HG03103 (cell line): ENCODE measurements around the gene NPTX1.

Experiments
- ATAC-seq: cut with Tn5 transposase; IDR thresholded peaks from one replicate; pipeline ENCODE4 v1.9.1; 2021; ENCODE audit warnings: low read depth; ENCODE audit not compliant: unreplicated experiment

NPTX1 gene

DNA sequence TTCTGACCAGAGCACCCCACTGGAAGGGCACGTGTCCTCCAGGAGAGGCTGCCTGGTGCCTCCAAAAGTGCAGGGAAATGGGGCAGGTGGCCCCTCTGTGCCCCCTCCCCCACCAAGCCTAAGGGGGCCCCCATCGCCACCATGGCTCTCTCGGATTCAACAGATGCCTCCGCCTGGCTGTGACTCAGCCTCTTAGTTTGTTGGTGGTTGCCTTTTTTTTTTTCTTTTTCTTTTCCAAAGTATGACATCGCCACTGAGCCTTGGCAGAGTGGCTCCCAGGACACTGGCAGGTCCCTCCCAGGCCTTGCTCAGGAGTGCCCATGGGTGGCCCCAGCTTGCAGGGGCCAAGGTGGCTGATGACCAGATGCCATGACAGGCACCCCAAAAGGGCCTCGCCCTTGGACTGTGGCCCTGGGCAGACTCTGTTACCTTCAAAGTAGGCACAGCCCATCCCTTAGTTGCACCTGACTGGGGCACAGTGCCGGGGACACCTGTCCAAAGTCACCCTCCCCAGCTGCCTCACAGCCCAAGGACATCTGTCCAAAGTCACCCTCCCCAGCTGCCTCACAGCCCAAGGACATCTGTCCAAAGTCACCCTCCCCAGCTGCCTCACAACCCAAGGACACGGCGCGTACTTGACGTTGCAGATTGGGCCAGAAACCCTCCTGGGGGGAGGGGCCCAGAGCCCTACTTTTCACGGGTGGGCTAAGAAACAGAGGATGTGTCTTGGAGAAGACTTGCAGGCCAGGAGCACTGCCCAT lies 29.6 kb downstream of the NPTX1 start:
- ATAC-seq = no peak

DNA sequence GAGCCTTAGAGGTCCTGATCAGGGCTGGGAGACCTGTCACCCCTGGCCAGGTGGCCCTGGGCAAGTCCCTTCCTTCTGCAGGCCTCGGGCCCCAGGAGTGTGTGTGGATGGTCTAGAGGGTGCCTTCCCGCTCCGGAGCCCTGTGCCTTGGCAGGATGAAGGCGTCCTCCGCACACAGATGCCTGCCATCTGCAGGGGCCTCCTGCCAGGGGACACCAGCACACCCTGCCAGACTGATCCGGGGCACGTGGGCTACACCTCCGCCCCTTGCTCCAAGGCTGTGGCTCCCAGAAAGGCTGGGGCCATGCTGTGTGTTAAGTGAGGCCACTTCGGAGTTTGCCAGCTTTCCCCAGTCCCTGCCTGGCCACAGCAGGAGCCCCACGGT lies 30.7 kb downstream of the NPTX1 start:
- ATAC-seq = no peak

DNA sequence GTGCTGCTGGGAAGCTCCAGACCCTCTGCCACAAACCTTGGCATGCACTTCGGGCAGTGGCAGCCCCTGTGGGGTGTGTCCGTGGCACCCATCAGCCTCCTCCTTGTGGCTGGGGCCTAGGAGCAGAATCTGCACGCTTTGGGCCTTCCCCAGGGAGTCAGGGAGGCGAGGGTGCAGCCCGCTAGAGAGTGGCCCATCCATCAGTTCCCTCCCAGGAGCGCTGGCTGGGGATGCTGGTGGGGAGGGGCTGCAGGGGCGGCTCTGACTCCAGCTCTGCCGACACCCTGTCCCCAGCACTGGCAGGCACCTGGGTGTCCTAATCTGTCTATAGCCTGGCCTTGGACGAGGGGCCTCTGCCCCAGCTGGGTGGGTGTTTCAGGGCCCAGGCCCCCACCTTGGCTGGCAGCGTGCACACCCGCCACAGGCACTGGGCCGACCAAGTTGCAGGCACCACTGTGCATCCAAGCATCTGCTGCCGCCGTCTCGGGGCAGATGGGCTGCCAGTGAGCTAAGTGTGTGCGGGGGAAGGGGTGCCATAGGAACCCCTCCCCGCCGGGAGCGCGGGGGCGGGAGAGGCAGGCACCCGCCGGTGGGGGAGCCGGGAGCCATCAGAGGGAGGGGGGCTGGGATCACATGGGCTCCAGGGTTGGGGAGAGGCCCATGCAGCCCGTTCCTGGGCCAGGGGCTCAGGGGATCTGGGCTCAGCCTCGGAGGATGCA lies 31.2 kb downstream of the NPTX1 start:
- ATAC-seq = no peak

DNA sequence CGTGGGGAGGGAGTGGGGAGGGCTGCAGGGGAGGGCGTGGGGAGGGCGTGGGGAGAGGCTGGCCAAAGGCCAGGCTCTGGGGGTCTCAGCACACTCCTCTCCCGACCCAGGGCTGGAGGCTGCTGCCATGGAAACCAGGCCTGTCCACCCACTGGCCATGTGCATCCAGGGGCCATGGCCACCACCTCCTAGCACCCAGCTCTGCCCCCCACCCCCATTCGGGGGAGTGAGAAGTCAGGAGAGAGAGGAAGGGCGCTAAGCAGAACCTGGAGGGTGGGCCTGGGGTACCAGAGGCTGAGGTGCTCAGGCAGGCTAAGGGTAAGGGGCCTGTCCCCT lies 31.8 kb downstream of the NPTX1 start:
- no peak for ATAC-seq

DNA sequence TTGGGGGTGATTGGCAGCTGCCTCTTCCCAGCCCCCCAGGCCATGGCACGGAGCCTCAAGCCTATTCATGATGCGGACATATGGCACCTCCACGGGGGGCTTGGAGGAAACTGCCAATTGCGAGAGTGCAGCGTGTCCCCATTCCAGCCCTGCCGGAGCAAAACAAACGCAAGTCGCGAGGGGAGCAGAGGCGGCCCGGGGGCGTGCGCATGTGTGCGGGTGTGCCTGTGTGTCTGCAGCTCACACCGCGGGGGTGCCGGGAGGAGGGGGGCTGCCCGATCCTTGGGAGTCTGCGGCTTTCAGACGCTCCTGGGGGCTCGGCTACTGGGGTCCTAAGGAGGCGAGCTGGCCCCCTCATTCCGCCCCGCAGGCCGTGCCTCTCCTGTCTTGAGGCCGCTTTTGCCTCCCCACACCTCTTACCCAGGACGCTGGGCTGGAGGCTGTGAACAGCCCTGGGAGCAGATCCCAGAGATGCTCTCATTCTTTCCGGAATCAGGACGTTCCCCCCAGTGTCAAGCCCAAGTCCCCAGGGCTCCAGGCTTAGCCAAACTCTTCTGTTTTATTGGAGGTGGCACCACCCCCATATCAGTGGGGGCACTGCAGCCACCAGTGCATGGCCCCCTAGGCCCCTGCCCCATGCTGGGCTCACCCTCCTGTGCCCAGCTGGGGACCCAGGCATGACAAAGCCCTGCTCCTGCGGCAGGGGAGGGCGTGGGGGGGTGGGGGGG lies 32.3 kb downstream of the NPTX1 start:
- ATAC-seq = no peak

DNA sequence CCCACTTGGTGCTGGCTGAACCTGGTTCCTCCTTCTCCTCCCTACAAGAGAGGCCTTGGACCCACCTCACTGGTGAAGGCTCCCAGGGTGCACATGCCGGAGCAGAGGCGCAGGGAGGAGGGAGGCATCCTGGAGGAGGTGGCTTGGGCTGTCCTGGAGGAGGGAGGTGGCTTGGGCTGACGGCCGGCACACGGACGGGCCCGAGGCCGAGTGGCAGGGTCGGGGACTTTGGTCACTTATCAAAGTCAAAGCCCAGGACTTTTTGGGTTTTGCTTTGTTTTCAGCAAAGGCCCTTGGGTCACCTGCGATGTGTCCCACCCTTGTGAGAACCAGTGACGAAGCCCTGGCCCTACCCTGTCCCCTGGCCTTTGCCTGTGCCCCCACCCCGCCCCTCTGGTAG lies 32.9 kb downstream of the NPTX1 start:
- ATAC-seq = no peak

DNA sequence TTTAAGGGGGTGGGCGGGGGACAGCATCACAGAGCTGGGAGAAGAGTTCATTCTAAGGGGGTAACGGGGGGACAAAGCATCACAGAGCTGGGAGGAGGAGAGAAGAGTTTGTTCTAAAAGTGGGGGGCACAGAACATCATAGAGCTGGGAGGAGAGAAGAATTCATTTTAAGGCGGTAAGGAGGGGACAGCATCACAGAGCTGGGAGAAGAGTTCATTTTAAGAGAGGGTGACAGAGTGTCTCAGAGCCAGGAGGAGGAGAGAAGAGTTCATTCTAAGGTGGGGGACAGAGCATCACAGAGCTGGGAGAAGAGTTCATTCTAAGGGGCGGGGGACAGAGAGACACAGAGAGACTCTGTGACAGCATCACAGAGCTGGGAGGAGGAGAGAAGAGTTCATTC lies 33.6 kb downstream of the NPTX1 start:
- no peak for ATAC-seq

DNA sequence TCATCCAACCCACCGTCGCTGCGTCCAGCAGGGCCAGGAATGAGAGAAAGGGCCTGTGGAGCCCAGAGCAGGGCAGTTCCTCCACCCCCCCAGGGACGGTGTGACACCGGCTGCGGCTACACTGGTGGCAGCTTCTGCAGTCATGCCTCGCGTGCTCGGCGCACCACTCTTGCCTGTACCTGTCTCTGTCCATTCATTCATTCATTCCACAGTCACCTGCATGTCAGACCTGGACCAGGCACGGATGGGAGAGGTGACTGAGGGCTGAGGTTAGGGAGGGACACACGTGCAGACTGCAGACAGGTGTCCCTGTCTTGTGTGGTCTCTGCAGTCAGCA lies 34.1 kb downstream of the NPTX1 start:
- ATAC-seq = no peak

DNA sequence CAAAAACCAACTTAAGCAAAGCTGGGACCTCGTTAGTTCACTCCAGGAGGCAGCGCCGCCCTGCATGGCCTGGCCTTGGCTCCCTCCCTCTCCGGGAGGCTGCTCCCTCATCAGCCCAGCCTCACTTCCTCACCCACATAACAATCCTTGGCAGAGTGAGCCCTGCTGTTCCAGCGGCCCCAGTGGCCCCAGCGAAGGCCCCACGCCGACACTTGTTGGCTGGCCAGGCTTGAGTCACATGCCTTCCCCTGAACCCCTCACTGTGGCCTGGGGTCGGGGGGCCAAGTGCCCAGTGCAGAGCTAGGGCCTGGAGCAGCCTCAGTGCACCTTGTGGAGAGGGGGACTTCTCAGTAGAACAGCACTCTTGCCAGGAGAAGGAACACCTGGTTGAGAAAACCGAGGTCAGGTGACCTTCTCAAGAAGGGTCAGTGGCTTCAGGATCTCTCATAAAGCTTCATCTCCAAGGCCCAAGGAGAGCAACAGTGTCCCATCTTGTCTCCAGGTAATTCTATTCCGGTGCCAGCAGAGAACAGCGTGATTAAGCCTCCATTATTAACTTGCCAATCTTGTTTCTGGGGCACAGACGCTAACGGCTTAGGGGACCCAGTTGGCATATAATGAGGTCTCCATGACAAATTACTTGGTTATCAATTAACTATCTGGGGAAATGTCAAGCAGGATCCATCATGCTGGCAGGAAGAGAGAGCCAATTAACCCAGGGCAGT lies 34.6 kb downstream of the NPTX1 start:
- ATAC-seq = no peak

DNA sequence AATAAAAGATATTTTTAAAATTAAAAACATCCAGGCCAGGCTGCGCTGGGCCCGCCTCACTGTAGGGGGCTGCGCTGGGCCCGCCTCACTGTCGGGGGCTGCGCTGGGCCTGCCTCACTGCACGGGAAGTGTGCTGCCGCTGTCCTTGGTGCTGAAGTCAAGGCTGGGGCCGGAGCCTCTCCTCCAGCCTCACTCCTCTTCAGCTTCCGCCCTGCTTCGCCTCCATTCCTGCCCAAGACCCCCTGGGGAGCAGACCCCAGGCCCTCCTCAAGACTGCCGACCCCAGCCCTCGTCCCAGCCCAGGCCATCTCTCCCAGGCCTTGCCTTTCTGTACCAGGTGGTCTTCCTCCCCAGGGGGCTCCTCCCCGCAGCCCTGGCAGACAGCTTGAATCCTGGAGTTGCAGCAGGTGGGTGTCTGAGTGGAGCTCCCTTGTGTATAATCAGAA lies 35.3 kb downstream of the NPTX1 start:
- ATAC-seq = no peak

DNA sequence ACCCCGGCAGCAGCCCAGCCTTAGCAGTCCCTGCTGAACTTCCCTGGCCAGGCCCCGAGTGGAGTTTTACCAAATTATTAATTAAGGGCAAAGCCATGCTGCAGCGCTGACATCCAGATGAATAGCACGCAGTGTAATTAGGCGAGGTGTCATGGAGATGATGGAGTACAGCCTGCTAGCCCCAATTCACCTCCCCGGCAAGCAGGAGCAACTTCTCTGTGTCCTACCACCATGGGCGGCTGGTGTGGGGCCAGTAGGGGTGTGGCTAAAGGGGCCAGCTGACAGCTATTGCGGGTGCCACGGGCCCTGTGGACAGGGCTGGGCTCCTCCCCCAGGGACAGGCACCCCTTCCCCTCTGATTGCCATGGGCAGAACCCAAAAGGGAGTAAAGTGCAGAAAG lies 36.9 kb downstream of the NPTX1 start:
- ATAC-seq = no peak

DNA sequence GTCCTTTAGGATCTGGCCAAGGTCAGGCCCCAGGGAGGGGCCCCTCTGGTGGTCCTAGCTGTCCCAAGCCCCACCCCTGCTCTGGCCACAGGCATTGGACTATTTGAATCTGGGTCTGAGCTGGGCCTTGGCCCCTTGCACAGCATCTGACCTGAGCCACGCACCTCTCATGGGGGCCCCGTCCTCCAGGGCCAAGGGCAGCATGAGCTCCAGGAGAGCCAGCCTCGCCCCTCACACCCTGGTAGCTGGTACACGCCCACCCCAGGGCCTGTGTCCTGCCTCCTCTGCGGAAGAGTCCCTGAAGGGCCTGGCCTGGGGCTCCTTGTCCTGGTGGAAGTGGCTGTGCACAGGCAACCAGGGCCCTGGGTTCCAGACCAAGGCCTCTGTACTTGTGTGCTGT lies 37.6 kb downstream of the NPTX1 start:
- no peak for ATAC-seq

DNA sequence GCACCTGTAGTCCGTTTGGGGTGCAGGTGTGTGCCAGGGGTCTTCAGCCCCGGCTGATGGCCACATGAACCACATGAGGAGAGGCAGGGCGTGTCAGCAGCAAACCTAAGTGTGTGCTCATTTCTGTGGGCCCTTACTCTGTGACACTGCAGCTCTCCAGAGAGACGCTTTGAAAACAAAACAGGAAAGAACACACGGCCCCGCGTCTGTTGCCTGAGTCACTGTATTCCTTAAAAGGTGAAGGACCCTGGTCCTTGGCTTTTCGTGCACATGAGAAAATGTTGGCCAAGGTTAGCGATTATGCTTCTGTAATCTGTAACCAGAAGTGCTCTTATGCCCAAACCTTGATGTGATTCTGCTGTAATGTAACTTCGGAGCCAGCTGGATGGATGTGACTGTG lies 38.9 kb downstream of the NPTX1 start:
- ATAC-seq = no peak

DNA sequence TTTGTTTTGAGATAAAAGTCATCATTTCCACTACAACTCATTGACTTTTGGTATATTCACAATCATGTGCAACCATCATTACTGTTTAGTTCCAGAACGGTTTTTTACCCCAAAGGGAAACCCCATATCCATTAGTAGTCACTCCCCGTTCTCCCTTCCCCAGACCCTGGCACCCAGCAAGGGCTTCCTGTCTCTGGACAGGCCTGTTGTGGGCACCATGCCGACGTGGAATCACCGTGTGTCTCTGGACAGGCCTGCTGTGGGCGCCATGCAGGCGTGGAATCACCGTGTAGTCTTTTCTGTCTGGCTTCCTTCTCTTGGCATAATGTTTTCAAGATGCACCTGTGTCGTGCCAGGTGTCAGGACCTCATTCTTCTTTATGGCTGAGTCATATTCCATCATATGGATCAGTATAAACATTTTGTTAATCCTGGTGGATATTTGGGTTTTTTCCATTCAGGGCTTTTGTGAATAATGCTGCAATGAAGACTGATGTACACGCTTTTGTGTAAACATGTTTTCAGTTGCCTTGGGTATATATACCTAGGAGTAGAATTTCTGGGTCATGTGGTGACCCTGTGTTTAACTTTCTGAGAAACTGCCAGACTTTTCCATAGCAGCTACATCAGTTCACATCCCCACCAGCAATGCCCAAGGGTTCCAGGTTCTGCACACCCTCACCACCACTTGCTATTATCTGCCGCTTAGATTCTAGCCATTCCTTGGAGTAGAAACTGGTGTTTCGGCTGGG lies 42.3 kb downstream of the NPTX1 start:
- no peak for ATAC-seq

DNA sequence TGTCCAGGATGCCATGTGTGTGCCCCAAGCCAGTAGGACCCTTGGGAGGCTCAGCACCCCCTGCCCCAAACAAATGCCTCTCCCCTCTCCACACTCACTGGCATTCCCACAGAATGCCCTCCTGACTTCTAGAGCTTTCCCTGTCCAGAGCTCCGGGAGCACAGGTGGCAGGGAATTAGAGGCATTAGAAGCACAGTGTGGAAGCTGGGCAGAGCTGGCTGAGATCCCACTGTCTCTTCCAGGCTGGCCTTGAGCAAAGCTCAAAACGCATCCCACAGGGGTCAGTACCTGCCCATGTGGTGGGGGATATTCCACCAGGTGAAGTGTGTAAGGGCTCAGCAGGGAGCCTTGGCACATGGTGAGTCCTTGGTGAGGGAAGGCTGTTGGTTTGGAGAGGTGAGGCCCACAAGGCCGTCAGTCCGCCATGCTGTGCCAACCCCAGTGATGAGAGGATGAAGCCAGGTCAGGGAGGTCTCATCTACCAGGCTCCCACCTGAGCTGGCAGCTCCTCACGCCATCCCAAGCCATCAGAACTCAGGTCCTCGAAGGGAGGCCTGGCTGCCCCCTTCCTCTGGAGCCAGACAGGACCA lies 43.4 kb downstream of the NPTX1 start:
- ATAC-seq = no peak

DNA sequence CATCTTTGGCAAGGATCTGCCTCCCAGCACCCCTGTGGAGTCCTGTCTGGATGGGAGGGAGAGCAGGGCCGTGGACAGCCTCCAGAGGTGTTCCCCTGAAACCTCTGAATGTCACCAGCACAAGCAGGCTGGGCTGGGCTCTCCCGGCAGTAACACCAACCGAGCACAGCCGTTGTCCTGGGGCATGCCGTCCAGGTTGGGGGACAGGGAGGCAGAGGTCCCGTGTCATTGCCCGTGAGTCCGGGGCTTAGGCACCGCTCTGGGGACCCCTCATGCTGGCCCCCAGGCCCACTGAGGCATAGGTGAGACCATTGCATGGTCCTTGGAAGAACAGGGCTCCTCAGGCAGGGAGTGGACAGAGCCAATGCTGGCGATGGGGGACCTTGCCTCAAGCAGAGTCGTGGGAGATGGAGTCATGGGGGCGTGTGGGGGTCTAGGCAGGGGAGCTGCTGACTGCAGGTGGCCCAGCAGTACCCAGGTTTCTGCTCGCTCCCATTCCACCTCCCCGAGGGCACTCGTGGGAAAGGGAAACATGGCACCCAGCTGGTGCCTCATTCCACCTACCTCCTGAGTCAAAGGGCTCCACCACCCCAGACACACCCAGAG lies 44.0 kb downstream of the NPTX1 start:
- ATAC-seq = no peak

DNA sequence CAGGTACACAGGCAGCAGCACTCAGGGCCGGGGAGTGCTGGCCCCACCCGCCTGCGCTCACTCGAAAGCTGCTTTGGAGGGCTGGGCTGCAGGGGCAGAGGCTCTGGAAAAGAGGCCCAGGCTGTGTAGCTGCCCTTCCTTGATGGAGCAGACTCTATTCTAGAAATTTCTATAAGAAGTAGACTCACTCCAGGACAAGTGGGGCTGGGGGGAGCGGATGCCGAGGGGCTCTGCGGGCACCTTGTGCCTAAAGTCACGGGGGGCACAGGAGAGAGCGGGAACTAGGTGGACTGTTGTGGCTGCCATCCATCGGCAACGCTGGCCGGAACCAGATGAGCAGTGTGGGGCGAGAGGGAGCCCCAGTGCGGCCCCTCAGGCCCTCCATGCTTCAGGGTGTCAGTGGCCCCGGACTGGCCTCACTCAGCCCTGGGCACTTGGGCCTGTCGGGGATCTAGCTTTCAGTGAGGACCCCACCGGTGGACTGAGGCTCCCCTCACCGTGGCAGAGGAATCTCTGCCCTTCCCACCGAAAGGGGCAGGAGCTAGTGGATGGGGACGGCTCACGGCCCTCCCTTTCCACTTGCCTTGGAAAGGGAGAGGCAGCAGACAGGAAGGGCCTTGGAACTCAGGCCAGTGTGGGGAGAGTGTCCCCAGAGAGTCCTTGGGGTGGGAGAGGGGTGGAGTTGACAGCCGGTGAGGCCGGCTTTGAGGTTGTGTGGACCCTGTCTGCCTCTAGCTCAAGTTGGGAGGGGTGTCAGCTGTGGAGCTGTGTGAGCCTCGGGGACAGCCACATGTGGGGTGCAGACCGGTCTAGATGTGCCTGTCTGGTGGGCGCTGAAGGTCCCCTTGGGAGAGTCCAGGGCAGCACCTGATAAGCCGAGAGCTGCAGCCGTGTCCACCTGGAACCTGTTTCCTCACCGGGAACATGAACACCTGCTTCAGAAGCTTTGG lies 44.9 kb downstream of the NPTX1 start:
- ATAC-seq = no peak

DNA sequence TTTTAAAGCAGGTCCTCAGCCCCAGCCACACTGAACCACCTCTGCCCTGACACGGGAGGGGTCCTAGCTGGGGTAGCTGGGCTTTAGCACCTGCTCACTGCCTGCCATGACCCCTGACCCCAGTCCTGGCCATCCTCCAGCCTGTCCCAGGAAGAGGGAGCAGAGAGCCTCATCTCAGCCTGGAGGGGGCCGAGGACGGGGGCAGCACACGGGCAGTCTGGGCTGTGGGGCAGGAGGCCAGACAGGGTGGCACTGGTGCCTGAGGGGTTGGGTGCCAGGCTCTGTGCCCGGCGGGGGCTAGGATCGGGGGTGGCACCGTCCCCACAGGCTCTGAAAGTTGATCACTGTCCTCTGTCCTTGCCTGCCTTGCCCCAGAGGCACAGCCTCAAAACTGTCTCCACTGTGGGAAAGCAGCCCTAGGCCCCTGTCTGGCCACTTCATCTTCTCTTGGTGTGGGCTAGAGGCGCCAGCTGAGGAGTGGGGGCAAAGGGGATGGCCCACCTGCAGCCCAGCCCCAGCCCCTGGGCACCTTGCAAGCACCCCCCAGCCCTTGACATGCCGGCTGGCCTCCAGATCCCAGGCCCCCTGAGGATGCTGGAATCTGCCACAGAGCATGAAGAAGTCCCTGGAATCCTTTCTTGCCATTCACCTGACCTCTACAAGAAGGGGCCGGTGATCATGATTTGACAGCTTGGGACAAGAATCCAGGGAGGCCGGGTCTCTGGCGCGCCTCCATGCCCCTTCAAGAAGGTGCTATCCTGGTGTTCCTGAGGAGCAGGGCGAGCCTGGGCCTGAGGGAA lies 45.8 kb downstream of the NPTX1 start:
- no peak for ATAC-seq
